Mucosa of descending colon (tissue), 3 donors: ENCODE results near the gene GFER. TPM values are rescaled to one million over a fixed set of nuclear protein-coding genes. Genes with fewer than 3 reads are reported as not detected.

Source experiments
- ATAC-seq: fragments of 200-7000 bp; cut with Tn5 transposase; one replicate; pipeline ENCODE4 v1.9.1; 2020; ENCODE audit warnings: mild to moderate bottlenecking, moderate library complexity
- DNase-seq, 3 donors: peaks; one replicate each; pipeline ENCODE4 v3.0.0-alpha.2; 2020
- H3K36me3 ChIP-seq: fragments of 200-600 bp; one replicate; pipeline ENCODE4 v1.8.0; 2021; ENCODE audit warnings: low read depth, mild to moderate bottlenecking
- H3K4me1 ChIP-seq: fragments of 200-600 bp; one replicate; pipeline ENCODE4 v1.8.0; 2021; ENCODE audit warnings: low read depth, mild to moderate bottlenecking
- H3K4me3 ChIP-seq: fragments of 200-600 bp; one replicate; pipeline ENCODE4 v1.8.0; 2021; ENCODE audit warnings: mild to moderate bottlenecking
- H3K9me3 ChIP-seq: fragments of 200-600 bp; one replicate; pipeline ENCODE4 v1.8.0; 2021; ENCODE audit warnings: mild to moderate bottlenecking
- CTCF ChIP-seq: fragments of 200-600 bp; IDR thresholded peaks from one replicate; pipeline ENCODE4 v1.8.0; 2022; ENCODE audit warnings: antibody characterized with exemption, mild to moderate bottlenecking
- intact Hi-C, 2 donors: fragments of 100-400 bp; cut with DNase I in 1 of 2; cut with micrococcal nuclease in 1 of 2; formaldehyde crosslinking; loops; one replicate each; pipeline versions ENCODE4 v1.11.0 to v1.11.1; 2022; cut with DNase I, micrococcal nuclease
- total RNA-seq, 3 donors: library from RNA; stranded (reverse); fragmentation: NEBNext Ultra II Directional in 2 of 3; extraction: Animal tissue kit (Norgen Biotek cat#: 25700) in 2 of 3; gene quantifications; one replicate each; pipeline versions ENCODE4 v1.2.1 to v1.2.4, GENCODE V29; 2021 to 2023
- donor health status: DM: no; HTN: no; CAD: no; lungs with moderate emphysema.
- donor health status: DM: no; HTN: no; CAD: no.
- donor health status: DM: no; HTN: yes; CAD: no.

GFER gene
- total RNA-seq, 3 donors from 2014 or later, result 42.1 to 75.5 (median 68.8) TPM

- Histone ChIP-seq H3K4me3 (no peak overlapping the region), H3K36me3 (no peaks in the 10 kb centered on the region), H3K4me1 (peaks cover 38% of the 10 kb centered on the region), H3K9me3 (no peaks in the 10 kb centered on the region)
- intact Hi-C loops, result loop anchor here (10.0 kb wide), 2 partner anchors 125 to 135 kb away; partner anchors contain the start of genes RAB26 (in 1 of the 2) and TRAF7 (in 1 of the 2)
- TF ChIP-seq CTCF, result no peak
- no peak for ATAC-seq
- DNase-seq, result peak in 1 of 3 donors; percentile 48
These were observed 36.2 kb downstream of the GFER start for GRCh38 chr16:2019921-2020831.

- ATAC-seq (peak; percentile 28), DNase-seq (no peak)
- TF ChIP-seq CTCF, result no peak
- Histone ChIP-seq H3K9me3 (no peaks in the 10 kb centered on the region), H3K4me3 (no peak overlapping the region), H3K4me1 (peaks cover 32% of the 10 kb centered on the region), H3K36me3 (no peaks in the 10 kb centered on the region)
- intact Hi-C loops, result loop anchor here (10.0 kb wide), 2 partner anchors 122 to 132 kb away; partner anchors contain the start of genes RAB26 (in 1 of the 2) and TRAF7 (in 1 of the 2)
These were observed 38.7 kb downstream of the GFER start for GRCh38 chr16:2022723-2023091.

GRCh38 chr16:2023092-2024031 lies 39.4 kb downstream of the GFER start:
- intact Hi-C loops, result loop anchor here (10.0 kb wide), 2 partner anchors 121 to 131 kb away; partner anchors contain the start of genes RAB26 (in 1 of the 2) and TRAF7 (in 1 of the 2)
- DNase-seq, result peak; percentile 95 to 99 (median 97)
- peak; percentile 95 for ATAC-seq
- H3K4me3 ChIP-seq, result peak overlapping the region; percentile 9
- no peaks in the 10 kb centered on the region for H3K36me3 ChIP-seq
- TF ChIP-seq CTCF, result peak; percentile 95
- H3K4me1 ChIP-seq, result peaks cover 36% of the 10 kb centered on the region
- H3K9me3 ChIP-seq, result no peaks in the 10 kb centered on the region

GRCh38 chr16:2024032-2024420 lies 40.0 kb downstream of the GFER start:
- no peaks in the 10 kb centered on the region for H3K36me3 ChIP-seq
- H3K4me3 ChIP-seq, result no peak overlapping the region
- intact Hi-C loops, result loop anchor here (10.0 kb wide), 2 partner anchors 121 to 131 kb away; partner anchors contain the start of genes RAB26 (in 1 of the 2) and TRAF7 (in 1 of the 2)
- no peak for TF ChIP-seq CTCF
- H3K4me1 ChIP-seq, result peaks cover 37% of the 10 kb centered on the region
- ATAC-seq (no peak), DNase-seq (peak in 1 of 3 donors; percentile 37)
- H3K9me3 ChIP-seq, result no peaks in the 10 kb centered on the region

- peak in 2 of 3 donors; percentile 33 to 52 for DNase-seq
- Histone ChIP-seq H3K4me3 (no peak overlapping the region), H3K4me1 (peaks cover 29% of the 10 kb centered on the region), H3K9me3 (no peaks in the 10 kb centered on the region), H3K36me3 (no peaks in the 10 kb centered on the region)
- TF ChIP-seq CTCF, result no peak
- intact Hi-C loops, result loop anchor here (10.0 kb wide), 2 partner anchors 120 to 130 kb away; partner anchors contain the start of genes RAB26 (in 1 of the 2) and TRAF7 (in 1 of the 2)
- no peak for ATAC-seq
These were observed 41.3 kb downstream of the GFER start for GRCh38 chr16:2025251-2025650.
